Inflammatory macrophage treated with lipopolysaccharide for 1 hour (primary cell): ENCODE measurements around the gene IRX2.

Experiments used
- DNase-seq, 2 donors: peaks; one replicate each; pipeline ENCODE4 v3.0.0-alpha.2; 2020 to 2022

IRX2 gene

DNA sequence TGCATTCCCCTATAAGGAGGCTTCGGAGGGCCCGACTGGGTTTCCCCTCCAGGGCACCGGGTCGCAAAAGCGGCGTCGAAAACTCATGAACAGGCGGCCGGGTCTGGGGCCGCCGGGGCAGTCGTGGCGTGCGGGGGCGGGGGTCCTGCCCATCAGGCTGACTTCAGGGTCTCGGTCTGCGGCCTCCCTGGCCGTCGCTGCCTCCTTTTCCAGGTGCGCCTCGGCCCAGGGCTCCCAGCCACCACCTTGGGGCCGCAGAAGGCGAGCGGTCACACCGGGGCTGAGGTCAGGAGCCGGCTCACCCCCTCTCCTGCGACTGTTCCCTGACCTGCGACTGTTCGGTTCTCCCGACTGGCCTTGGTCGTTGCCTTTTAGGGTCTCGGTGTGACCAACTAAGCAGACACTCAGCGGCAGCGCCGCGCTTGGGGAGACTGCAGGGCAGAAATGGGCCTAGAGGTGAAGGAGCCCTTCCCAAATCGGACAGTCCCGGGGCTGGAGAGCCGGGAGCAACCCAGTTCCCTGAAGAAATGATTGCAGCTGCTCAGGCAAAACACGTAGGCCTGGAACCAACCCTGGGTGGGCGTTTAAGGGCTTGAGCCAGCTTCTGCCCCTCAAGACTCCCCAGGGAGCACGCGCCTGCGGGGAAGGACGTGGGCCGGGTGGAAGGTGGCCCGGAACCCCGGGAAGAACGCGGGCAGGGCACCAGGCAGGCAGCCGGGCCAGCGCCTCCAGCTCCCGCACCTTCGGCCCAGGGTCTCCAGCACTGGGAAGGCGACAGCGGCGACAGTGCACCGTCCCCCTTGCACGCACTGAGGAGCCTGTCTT is 11.2 kb downstream of the IRX2 start:
- DNase-seq: no peak

GRCh38 chr5:2739360-2740050 is 12.0 kb downstream of the IRX2 start:
- no peak for DNase-seq

GRCh38 chr5:2738700-2739359 is 12.6 kb downstream of the IRX2 start:
- DNase-seq: no peak

- no peak for DNase-seq
These were observed 13.2 kb downstream of the IRX2 start for GRCh38 chr5:2738156-2738699.

GRCh38 chr5:2737273-2738155 is 14.0 kb downstream of the IRX2 start:
- no peak for DNase-seq

DNA sequence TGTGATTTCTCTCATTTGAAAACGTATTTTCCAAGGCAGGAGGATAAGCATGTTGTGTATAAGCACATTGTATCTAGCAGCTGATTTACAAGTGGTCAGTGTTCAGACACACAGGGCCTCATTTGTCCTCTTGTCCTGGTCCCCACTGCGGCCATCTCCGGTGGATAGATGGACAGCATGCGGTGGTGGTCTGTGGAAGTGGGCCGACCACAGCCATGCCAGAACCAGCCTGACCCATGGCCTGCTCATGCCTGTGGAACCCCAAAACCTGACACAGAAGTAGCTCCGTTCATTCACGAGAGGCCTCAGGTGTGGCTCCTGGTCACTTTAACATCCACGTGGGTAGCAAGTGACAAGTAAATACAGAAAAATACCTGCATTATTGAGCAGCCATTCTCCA is 14.6 kb downstream of the IRX2 start:
- DNase-seq: no peak

- no peak for DNase-seq
These were observed 15.5 kb downstream of the IRX2 start for GRCh38 chr5:2735996-2736395.

DNA sequence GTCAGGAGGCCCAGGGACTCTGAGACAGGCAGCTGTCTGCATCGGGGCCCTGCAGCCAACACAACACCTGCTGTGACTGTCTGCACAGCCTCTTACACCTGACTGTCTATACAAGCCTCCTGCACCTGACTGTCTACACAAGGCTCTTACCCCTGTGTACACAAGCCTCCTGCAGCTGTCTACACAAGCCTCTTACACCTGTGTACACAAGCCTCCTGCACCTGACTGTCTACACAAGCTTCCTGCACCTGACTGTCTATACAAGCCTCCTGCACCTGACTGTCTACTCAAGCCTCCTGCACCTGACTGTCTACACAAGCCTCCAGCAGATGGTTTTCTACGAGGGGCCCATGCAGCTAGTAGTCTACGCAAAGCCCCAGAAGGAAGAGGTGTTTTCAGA is 18.6 kb downstream of the IRX2 start:
- no peak for DNase-seq

DNA sequence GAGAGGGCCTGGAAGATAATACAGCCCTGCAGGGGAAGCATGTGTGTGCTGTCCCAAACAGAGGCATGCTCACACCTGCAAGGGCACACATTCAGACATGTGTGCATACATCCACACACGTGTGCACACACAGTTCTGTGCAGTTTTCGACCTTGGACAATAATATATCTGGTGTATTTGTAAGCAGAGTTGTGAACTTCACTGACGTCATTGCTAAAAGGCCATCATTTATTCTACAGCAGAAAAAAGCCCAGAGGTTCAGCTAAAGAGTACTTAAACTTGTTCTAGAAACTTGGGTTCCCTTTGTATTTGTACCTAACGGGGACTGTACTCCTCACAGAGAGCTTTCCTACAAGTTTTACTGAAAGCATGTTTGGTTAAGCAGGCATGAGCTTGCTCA is 19.5 kb downstream of the IRX2 start:
- DNase-seq: no peak

GRCh38 chr5:2729189-2729588 is 22.3 kb downstream of the IRX2 start:
- DNase-seq: no peak

DNA sequence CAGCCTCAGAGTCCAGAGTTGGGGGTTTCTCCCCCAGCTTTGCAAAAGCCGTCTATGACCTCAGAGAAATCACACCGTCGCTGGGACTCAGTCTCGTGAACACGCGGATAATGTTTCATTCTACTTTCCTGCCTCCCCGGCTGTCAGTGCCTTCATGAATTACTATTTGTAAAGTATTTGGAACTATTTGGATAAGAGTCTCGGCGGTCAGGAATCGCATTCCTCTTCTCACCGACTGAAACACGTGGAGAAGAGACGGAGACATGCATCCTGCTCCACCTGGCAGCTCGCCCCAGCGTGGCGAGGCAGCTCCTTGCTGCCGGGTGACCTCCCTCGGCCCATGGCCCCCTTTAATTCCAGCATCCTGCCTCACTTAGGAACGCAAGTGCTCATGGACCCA is 23.9 kb downstream of the IRX2 start:
- no peak for DNase-seq

- DNase-seq: no peak
These were observed 25.3 kb downstream of the IRX2 start for GRCh38 chr5:2725980-2726765.

GRCh38 chr5:2724831-2725230 is 26.6 kb downstream of the IRX2 start:
- no peak for DNase-seq

GRCh38 chr5:2724031-2724581 is 27.4 kb downstream of the IRX2 start:
- DNase-seq: no peak

DNA sequence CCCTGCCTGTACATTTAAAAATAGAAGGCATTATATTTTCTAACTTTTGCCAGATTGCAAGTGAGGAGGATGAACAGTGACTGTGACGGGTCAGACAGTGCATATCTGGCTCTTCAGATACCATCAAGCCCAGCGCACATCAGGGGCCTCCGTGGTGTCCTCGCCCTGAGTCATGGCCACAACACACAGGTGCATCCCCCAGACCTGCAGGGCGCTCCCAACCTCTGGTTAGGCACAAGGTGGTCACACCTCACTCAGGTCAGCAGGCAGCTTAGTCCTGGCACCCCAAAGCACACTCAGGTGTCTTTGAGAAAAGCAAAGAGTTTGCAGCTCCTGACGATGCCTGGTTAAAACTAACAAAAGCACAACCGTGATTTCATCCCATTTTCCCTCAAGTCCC is 28.6 kb downstream of the IRX2 start:
- DNase-seq: no peak

DNA sequence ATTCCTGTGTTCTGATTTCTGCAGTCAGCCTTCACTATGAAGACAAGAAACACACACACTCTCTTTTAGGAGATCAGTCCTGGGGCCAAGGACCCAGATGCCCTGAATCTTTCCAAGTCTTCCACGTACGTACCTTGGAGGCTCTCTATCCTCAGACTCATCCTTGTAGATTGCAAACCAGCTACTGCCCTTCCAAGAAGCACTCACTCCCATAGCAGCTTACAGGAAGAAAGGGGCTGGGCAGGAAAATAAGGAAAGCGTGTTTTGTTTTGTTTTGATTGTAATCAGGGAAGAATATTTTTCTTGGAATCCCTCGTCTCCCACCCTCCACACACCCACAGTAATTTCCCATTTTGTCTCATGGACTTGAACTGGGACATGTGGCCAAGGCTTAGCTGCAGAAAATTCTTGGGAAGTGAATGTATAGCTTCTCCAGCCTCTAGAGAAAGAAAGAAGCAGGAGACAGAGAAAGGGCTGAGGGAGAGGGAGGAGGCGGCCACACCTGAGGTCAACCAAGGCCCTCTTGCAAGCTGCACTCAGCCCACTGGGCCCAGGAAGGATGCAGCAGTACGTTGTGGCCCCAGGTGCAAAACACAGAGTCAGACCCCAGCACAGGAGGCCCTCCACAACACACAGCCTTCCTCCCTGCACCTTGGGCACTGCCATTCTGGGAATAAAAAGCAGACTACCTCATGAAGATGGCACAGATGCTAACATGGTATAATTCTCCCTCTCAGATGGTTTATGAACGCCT is 29.9 kb downstream of the IRX2 start:
- no peak for DNase-seq

DNA sequence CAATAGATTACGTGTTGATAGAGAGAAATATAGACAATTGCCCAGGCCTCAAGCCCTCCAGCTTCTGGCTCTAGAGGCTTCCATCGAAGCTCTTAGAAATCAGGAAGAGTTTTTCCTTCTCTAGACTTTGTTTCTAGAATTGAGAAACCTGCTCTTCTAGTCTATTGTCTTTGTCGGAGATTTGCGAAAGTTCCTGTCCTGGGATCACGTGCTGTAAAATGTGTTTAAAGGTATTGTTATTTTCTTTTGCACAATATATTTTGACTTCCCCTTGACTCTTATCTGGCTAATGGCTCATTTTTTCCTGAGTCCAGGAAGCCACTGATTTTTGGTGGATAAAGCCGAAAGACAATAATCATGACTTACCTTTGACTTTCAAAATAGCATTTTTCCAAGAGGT is 32.1 kb downstream of the IRX2 start:
- DNase-seq: no peak

DNA sequence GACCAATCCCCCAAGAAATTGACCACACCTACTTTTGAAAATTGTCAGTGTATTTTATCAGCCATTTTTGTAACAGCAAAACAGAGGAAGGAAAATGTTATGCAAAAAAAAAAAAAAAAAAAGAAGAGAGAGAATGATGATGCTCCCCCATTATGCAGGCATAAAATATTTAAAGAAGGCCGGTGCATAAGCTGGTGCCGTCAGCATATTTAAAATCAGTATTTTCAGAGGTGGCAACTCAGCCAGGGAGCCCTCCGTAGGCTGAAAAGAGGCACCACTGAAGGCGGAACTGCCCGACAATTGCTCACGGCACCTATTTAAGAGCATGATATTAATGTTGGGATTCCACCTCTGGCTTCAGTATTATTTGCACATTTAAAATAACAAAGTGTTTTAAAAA is 33.4 kb downstream of the IRX2 start:
- DNase-seq: no peak

- DNase-seq: no peak
These were observed 35.6 kb downstream of the IRX2 start for GRCh38 chr5:2715856-2716255.

DNA sequence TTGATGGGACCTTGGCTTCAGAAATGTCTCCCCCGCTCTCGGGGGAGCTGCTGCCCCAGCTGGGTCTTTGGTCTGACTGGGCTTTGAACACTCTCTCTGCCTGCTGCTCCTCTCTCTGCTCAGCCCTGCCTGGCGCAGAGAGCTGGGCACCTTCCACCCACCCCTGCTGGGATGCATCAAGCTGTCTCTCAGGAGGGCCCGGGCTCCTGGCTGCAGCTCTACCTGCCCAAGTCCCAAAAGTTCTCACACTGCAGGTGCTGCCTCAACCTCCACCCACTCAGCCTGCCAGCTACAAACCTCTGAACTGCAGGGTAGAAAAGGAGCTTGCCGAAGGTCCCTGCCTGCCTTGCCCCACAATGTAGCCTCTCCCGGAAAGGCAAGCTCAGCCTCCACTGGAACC is 36.7 kb downstream of the IRX2 start:
- DNase-seq: no peak

- DNase-seq: no peak
These were observed 37.5 kb downstream of the IRX2 start for GRCh38 chr5:2714026-2714425.
